Measurements from ENCODE around the gene DNASE1L1. TPM values are rescaled to one million over a fixed set of nuclear protein-coding genes. Genes with fewer than 3 reads are reported as not detected.

The DNASE1L1 gene
- total RNA-seq, 1 donor from 2014 or later = 35.1 TPM

GRCh38 chrX:154411981-154412340, 2.9 kb upstream of the DNASE1L1 start:
- no peaks in the 10 kb centered on the region for H3K36me3 Mint-ChIP-seq (ENCODE audit: low read depth, unreplicated experiment)
- no peak overlapping the region for H3K27ac Mint-ChIP-seq (ENCODE audit: unreplicated experiment)
- Histone ChIP-seq H2AFZ (ENCODE audit: low read depth, low read length) (peak overlapping the region; percentile 71), H3K9ac (ENCODE audit: low read length) (peak overlapping the region; percentile 77), H3K4me1 (ENCODE audit: insufficient read depth, low read length) (peaks cover 17% of the 10 kb centered on the region), H3K4me3 (ENCODE audit: insufficient read depth, low read depth, low read length) (peak overlapping the region; percentile 60), H3K36me3 (ENCODE audit: insufficient read depth, low read length) (no peaks in the 10 kb centered on the region), H4K20me1 (ENCODE audit: insufficient read depth, low read length) (no peaks in the 10 kb centered on the region), H3K9me3 (ENCODE audit: insufficient read depth, low read depth, low read length) (no peaks in the 10 kb centered on the region), H3K27ac (ENCODE audit: low read depth, low read length) (peak overlapping the region; percentile 53), H3K4me2 (ENCODE audit: low read length) (peak overlapping the region; percentile 84), H3K27me3 (ENCODE audit: insufficient read depth, low read length) (no peaks in the 10 kb centered on the region), H3K79me2 (ENCODE audit: insufficient read depth, low read length) (peaks cover 15% of the 10 kb centered on the region)
- H3K4me3 Mint-ChIP-seq (ENCODE audit: unreplicated experiment) = peak overlapping the region; percentile 72
- TF ChIP-seq CTCF (IDR thresholded peaks at IDR 0.05; ENCODE audit: insufficient read depth, low read depth, low read length) = no peak
- no peak for TF ChIP-seq EZH2 (IDR thresholded peaks at IDR 0.05; ENCODE audit: insufficient read depth, low read length)
- FAIRE-seq (peak; percentile 43), DNase-seq (ENCODE audit: low read depth) (peak; percentile 23)
- no peaks in the 10 kb centered on the region for H3K27me3 Mint-ChIP-seq (ENCODE audit: low read depth, unreplicated experiment)
- H3K4me1 Mint-ChIP-seq (ENCODE audit: low read depth, unreplicated experiment) = peaks cover 2% of the 10 kb centered on the region
- no peaks in the 10 kb centered on the region for H3K9me3 Mint-ChIP-seq (ENCODE audit: unreplicated experiment)

- H3K4me2 ChIP-seq (ENCODE audit: low read length) = peak overlapping the region; percentile 97
- peak; percentile 64 for FAIRE-seq
- H3K27ac ChIP-seq (ENCODE audit: low read depth, low read length) = peak overlapping the region; percentile 84
- Mint-ChIP-seq H3K4me3 (ENCODE audit: unreplicated experiment) (peak overlapping the region; percentile 84), H3K27ac (ENCODE audit: unreplicated experiment) (peak overlapping the region; percentile 77), H3K4me1 (ENCODE audit: low read depth, unreplicated experiment) (peaks cover 2% of the 10 kb centered on the region), H3K27me3 (ENCODE audit: low read depth, unreplicated experiment) (no peaks in the 10 kb centered on the region), H3K9me3 (ENCODE audit: unreplicated experiment) (no peaks in the 10 kb centered on the region), H3K36me3 (ENCODE audit: low read depth, unreplicated experiment) (no peaks in the 10 kb centered on the region)
- DNase-seq (ENCODE audit: low read depth) = no peak
- TF ChIP-seq EZH2 (IDR thresholded peaks at IDR 0.05; ENCODE audit: insufficient read depth, low read length) = no peak
- no peak for TF ChIP-seq CTCF (IDR thresholded peaks at IDR 0.05; ENCODE audit: insufficient read depth, low read depth, low read length)
- peaks cover 17% of the 10 kb centered on the region for H3K4me1 ChIP-seq (ENCODE audit: insufficient read depth, low read length)
- H3K36me3 ChIP-seq (ENCODE audit: insufficient read depth, low read length) = no peaks in the 10 kb centered on the region
- peak overlapping the region; percentile 69 for H3K4me3 ChIP-seq (ENCODE audit: insufficient read depth, low read depth, low read length)
- H3K9ac ChIP-seq (ENCODE audit: low read length) = peak overlapping the region; percentile 88
- H3K79me2 ChIP-seq (ENCODE audit: insufficient read depth, low read length) = peaks cover 15% of the 10 kb centered on the region
- H2AFZ ChIP-seq (ENCODE audit: low read depth, low read length) = peak overlapping the region; percentile 66
- H4K20me1 ChIP-seq (ENCODE audit: insufficient read depth, low read length) = no peaks in the 10 kb centered on the region
- H3K27me3 ChIP-seq (ENCODE audit: insufficient read depth, low read length) = no peaks in the 10 kb centered on the region
- H3K9me3 ChIP-seq (ENCODE audit: insufficient read depth, low read depth, low read length) = no peaks in the 10 kb centered on the region
These were observed 314 bp downstream of the DNASE1L1 start for GRCh38 chrX:154408659-154409221.

DNA sequence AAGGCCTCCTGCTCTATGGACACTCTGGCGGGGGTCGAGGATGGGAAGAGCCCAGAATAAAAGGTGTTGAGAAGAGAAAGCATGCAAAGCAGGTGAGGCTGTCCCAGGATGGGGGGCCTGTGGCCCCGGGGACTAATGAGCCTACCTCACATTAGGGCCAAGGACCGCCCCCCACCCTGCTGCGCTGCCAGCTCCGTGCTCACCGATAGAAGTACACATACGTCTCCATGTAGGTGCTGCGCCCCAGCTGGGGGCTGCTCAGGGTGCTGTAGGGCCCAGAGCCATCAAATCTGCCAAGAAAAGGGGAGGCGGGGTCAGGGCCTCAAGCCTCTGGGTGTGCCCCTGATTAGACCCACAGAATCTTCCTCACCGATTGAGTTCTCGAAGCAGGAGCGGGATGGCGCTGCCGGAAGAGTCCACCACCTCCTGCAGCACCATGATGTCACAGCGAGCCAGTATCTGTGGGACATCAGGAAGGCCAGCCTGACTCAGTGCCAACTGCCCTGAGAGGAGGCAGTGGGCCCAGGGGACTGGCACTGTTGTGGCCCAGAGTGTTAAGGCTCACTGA, 4.3 kb downstream of the DNASE1L1 start:
- peaks cover 2% of the 10 kb centered on the region for H3K36me3 Mint-ChIP-seq (ENCODE audit: low read depth, unreplicated experiment)
- TF ChIP-seq CTCF (IDR thresholded peaks at IDR 0.05; ENCODE audit: insufficient read depth, low read depth, low read length) (no peak), EZH2 (IDR thresholded peaks at IDR 0.05; ENCODE audit: insufficient read depth, low read length) (no peak)
- peak overlapping the region; percentile 27 for H3K4me3 Mint-ChIP-seq (ENCODE audit: unreplicated experiment)
- Histone ChIP-seq H3K9me3 (ENCODE audit: insufficient read depth, low read depth, low read length) (no peaks in the 10 kb centered on the region), H3K27ac (ENCODE audit: low read depth, low read length) (no peak overlapping the region), H3K27me3 (ENCODE audit: insufficient read depth, low read length) (no peaks in the 10 kb centered on the region), H3K4me3 (ENCODE audit: insufficient read depth, low read depth, low read length) (no peak overlapping the region), H4K20me1 (ENCODE audit: insufficient read depth, low read length) (peaks cover 27% of the 10 kb centered on the region), H3K4me2 (ENCODE audit: low read length) (no peak overlapping the region), H3K9ac (ENCODE audit: low read length) (no peak overlapping the region), H2AFZ (ENCODE audit: low read depth, low read length) (no peak overlapping the region), H3K36me3 (ENCODE audit: insufficient read depth, low read length) (peaks cover 5% of the 10 kb centered on the region), H3K79me2 (ENCODE audit: insufficient read depth, low read length) (peaks cover 20% of the 10 kb centered on the region), H3K4me1 (ENCODE audit: insufficient read depth, low read length) (peaks cover 14% of the 10 kb centered on the region)
- no peaks in the 10 kb centered on the region for H3K9me3 Mint-ChIP-seq (ENCODE audit: unreplicated experiment)
- peaks cover 9% of the 10 kb centered on the region for H3K4me1 Mint-ChIP-seq (ENCODE audit: low read depth, unreplicated experiment)
- no peak overlapping the region for H3K27ac Mint-ChIP-seq (ENCODE audit: unreplicated experiment)
- FAIRE-seq (no peak), DNase-seq (ENCODE audit: low read depth) (no peak)
- H3K27me3 Mint-ChIP-seq (ENCODE audit: low read depth, unreplicated experiment) = no peaks in the 10 kb centered on the region
